NCI-H1105 treated with DMSO at 0.1 percent for 48 hours (cell line): ENCODE data around the gene POM121L2.

Source experiments
- DNase-seq: peaks from one replicate; lab custom pipeline; 2025; lab: John Stamatoyannopoulos, UW

The POM121L2 gene

DNA sequence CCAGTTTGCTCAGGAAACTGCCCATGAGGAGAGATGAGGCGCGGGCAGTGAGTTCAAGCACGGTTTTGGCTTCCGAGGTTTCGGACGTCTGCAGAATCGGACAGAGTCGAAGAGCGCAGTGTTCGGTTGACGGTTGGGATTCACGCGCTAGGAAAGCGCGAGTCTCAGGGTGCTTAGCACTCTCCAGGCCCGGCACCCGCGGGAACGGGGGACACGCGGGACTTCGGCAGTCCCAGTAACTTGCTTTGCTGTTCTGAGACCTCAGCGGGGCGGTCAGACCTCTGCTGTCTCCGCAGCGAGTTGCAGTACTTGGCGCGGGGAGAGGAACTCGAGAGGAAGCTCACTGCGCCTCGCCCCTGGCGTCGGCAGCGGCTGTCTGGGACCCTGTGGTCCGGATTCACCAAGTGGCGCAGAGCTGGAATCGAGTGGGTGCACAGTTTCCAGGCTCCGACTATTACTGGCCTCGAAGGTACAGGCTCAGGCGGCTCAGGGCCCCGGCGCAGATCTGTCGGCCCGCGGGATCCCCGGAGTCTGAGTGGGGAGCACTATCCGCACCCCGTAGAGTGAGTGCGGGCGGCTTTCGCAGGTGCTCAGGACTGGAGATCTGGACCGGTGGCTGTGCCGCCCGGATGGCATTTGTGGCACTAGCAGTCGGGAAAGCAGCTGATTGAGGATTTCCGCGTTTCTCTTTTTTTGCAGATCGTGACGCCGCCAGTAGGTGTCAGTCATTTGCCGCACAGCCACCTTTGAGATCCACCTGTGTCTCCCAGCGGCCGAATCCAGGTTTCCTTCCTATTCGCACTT is at the start of gene POM121L2:
Gene POM121L2, minus strand, starts transcription at position 128 of the 804 bp plus-strand sequence. Its CDS starts 103 bp downstream, at position 25.
- DNase-seq = no peak

DNA sequence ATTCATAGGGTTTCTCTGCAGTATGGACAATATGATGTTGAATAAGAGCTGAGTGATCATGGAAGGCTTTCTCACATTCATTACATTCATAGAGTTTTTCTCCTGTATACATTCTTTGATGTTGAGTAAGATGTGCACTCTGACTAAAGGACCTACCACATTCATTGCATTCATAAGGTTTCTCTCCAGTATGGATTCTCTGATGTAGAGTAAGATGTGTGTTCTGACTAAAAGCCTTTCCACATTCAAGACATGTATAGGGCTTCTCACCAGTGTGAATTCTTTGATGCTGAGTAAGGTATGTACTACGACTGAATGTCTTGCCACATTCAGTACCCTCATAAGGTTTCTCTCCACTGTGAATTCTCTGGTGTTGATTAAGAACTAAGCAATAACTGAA is 47.2 kb upstream of the POM121L2 start:
- DNase-seq = no peak

DNA sequence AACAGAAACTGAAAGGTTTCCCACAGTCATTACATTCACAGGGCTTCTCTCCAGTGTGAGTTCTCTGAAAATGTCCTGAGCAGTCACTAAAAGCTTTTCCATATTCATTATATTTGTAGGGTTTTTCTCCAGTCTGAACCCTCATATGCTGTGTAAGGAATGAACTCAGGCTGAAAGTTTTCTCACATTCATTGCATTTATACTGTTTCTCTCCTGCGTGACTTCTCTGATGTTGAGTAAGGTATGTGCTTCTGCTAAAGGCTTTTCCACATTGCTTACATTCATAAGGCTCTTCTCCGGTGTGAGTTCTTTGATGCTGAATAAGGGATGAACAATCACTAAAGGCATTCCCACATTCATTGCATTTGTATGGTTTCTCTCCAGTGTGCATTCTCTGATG is 46.7 kb upstream of the POM121L2 start:
- DNase-seq = no peak

DNA sequence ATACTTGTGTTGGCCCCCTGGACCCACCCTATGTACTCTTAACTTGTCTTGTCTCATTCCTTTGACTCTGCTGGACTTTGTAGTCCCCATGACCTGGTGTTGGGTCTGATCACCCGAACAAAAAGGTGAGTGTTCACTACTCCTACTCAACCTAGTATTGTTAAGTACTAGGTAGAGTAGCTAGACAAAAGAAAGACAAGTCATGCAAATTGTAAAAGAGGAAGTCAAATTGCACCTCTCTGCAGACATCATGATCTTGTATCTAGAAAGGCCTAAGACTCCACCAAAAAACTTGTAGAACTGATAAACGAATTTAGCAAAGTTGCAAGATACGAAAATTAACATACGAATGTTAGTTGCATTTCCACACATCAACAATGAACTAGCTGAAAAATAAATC is 40.8 kb upstream of the POM121L2 start:
- no peak for DNase-seq

DNA sequence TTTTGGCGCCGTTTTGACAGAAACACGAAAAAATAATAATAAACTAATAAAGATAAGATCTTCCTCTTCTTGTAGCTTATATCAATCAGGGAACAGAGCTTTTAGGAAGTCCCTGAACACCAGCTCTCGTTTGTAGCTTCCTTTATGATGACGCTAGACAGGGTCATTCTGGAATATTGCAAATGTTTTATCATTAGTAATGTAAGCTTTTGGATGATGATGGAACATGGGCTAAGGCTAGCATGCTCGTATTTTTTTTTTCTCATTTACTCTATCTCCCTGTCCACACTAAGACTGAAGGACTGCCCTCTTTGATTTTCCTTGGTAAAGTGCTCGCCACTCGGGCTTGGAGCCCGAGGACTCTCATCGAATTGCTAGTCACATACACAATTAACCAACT is 22.1 kb upstream of the POM121L2 start:
- DNase-seq = no peak

DNA sequence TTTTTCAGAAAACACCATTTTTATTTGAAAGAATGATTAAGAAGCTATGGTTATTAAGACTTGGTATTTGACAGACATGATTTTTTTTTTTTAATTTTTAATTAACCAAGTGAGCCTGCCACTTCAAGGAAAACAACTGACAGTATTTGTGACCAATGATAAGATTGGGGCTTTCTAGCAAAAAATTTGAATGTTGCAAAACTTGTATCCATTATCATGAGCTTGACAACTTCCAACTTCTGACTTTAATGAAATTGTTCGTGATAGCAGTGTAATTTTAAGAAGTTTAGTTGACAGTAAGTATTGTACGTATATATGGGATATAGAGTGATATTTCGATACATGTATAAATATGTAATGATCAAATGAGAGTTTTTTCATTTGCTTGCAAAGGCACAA is 21.6 kb upstream of the POM121L2 start:
- DNase-seq = no peak

DNA sequence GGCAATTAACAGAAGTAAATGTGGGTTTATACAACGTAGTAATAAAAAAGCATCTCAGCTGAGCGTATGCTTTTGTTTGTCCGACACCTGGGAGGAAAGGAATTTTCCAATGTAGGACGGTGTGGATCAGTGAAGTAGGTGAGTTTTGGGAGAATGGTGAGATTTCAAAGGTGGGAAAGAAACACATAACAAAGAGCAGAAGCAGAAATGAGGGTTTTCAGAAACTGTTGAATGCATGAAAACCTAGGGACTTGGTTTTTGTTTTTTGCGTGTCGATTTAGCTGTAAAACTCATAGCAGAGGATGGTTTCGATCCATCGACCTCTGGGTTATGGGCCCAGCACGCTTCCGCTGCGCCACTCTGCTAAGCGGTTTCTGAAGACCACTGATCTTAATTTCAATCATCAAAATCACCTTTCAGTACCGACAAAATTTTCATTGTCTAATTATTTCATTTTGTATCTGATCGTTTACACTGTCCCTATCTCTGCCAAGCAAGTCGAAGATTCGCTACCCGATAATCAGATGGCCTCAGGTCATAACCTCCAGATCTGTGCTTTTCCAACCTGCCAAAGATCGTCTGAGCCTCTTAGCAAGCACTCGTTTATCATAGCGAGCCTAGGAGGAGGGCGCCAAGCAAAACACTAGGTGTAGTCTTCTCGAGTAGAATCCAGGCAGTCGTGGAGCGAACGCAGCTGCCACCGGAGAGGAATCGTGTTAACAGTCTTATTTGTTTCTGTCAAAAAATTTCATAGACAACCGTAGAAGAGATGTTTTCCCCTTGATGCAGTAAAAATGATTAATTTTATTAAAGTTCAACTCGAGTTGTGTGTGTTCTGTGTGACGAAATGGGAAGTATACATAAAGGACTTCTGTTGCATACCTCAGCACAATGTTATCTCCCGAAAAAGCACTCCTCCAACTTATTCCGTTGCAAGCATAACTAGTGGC is 20.9 kb upstream of the POM121L2 start:
- peak; percentile 78 for DNase-seq

DNA sequence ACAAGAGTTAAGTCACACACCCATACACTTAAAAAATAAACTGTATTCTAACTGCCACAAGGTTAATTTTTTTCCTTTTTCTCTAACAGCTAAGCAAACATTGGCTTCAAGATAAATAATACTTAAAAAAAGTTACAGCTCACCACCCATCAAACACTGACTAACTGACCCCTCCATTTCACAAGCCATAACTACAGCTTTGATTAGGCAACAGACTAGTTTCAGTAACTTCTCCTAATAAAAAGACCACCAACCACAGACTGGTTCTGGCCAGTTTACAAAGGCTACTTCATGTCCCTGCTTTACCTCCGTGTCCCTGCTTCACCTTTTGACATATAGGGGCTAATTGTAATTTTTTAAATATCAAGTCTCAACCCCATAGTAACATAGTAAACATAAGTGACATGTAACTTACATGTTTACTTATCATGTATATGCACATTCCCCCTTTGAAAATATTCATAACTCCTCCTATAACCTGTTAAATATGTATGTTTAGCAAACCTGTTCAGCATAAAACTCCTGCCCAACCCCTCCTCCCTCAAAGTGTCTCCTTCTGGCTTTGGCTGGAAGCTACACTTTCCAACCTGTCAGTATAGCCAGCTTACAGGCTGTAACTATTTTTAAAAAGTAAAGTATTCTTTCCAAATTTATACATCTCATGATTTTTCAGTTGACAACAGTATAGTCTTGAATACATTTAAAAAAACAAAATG is 15.1 kb upstream of the POM121L2 start:
- DNase-seq = no peak

DNA sequence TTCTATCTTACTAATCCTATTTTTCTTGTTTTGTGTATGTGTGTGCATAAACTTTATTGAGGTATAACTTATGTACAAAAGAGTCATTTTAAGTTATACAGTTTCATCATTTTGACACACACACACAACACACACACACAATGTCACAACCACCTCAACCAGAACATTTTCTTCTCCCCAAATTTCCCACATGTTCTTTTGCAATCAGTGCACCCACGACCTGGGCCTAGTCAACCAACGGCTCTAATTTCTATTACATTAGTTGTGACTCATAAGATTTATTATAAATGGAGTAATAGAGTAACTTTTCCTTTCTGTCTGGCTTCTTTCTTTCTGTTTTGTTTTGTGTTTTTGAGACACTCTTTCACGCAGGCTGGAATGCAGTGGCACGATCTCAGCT is 9.8 kb upstream of the POM121L2 start:
- no peak for DNase-seq

DNA sequence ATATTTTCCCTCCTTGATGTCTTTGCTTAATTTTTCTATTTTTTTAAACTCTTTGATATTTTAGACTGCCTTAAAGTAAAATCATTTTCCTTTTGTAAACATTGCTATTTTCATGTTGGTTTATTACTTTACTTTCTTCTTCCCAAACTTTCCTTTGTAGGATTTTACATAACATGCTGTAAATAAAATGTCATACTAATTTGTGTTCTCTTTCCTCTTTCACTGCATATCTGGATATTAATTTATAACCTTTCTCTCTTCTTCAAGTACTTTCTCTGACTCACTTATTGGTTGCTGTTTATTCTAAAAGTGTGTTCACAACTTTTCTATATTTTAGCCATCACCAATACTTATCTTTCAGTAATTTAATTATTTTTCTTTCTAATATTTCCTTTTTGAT is 9.3 kb upstream of the POM121L2 start:
- DNase-seq = no peak

DNA sequence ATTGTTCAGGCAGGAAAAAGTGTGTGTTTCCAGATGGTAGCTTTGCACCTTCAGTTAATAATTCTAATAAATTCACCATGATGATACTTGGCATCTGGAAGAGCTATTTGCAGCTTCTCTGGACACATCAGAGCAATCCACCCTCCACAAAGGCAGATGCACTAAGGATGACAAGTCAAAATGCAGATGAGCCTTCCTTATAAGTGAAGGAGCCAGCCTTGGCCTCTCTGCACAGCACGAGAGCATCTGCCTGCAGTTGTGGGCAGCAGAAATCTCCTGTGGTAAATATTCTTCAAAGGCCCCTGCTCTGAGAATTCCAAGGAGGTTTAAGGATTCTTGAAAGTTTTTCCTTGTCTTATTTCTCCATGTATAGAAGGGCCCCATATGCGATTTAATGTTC is 6.9 kb upstream of the POM121L2 start:
- no peak for DNase-seq

DNA sequence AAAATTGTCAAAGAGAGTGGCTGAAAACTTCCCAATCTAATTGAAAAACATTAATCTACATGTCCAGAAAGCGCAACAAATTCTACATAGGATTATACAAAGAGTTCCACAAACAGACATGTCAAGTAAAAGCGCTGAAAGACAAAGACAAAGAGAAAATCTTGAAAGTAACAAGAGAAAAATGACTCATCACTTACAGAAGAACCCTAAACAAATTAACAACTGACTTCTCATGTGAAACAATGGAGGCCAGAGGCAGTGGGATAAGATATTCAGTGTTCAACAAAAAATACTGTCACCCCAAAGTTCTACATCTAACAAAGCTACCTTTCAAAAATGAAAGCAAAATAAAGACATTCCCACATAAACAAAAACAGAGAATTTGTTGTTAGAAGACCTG is 2.0 kb upstream of the POM121L2 start:
- DNase-seq = no peak

DNA sequence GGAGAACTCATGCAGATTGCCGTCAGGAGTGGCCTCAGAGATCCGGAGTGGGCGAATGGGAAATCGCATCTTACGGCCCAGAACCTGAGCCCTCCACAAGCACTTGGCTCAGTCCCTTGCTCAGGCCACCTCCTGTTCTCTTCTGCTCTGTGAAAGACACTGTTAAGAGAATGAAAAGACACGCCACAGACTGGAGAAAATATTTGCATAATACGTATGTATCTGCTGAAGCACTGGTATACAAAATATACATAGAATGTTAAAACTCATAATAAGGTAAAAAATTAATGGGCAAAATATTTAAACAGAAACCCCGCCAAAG is 838 bp upstream of the POM121L2 start:
- no peak for DNase-seq

DNA sequence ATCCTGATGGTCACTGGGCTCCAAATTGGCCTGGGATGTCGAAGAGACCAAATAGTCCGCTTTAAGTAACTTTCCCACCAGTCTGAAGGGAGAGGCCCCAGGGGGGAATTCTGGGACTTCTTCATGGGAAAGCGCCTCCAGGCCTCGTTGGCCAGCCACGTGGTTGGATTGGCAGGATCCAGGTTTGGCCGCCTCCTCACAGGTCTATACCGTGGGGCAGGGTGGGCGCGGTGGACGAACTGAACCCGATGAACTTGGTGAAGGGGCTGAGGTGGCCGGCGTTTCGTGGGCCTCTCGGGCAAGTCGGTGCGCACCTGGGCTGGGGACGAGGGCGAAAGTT is 297 bp downstream of the POM121L2 start:
- DNase-seq = no peak

DNA sequence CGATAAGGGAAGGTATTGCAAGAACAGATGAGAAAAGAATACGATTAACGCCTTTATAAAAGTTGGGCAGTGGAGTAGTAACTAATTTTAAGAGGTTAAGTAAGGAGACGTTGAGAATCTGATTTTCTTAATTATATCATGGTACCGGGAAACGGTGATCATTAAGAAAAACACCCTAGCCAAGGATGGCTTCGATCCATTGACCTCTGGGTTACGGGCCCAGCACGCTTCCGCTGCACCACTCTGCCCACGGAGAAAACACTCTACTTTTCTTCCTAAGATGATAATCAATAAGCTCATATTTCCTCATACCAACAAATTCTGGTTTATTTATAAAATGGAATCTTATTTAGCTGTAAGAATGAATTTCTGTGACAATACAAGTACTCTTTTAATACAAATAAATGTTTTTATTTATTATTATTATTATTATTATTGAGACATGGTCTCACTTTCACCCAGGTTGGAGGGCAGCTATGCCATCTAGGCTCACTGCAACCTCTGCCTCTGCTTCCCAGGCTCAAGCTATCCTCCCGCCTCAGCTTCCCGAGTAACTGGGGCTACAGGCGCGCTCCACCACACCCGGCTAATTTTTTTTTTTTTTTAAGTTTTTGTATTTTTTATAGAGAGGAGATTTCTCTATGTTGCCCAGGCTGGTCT is 8.3 kb downstream of the POM121L2 start:
- no peak for DNase-seq

DNA sequence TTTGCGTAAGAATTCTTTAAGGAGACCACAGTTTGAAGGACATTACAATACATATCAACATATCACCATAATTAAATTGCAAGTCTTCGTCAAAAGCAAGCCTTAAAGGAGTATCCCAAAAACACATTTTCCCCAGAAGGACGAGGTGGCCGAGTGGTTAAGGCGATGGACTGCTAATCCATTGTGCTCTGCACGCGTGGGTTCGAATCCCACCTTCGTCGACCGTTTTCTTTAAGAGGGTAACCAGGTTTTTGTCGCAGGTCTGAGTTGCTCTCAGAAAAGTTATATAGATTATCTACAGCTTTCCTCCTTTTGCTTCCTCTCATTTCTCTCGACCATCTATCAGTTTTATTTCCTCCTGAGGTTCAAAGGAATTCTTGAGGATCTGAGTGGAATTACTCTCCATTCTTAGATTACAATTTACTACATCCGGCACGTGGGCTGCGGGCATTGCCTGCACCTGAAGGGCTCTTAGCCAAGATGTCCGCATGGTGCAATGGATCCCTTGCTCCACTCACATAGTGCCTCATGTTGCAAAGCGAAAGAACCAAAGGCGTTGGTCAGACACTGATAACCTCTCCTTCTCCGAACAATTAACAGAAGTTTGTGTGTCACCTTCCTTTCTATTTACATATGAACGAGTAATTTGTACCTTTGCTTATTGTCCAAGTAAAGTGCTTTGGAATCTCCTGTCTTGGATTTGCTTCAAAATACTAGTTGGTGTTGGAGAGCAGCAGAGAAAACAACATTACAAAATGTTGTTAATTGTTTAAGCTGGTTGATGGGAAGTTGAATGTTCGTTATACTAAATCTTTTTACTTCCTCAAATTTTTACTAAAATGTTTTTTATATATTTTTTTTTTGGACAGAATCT is 14.0 kb downstream of the POM121L2 start:
- no peak for DNase-seq

DNA sequence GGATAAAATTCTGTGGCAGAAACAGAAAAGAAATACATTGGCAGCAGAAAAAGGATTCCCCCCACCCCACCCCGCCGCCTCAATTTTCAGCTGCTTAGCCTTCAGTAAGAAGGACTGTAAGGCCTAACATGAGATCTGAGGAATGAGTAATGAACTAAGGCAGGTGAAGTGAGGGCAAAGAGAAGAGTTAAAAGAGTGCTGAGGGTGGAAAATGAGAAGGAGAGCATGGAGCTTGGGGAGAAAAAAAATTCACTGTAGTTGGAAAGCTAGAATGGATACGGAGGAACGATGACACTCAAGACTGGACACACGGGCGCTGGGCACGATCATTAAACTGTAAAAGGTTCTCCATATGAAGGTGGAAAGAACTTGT is 14.6 kb downstream of the POM121L2 start:
- DNase-seq = no peak

DNA sequence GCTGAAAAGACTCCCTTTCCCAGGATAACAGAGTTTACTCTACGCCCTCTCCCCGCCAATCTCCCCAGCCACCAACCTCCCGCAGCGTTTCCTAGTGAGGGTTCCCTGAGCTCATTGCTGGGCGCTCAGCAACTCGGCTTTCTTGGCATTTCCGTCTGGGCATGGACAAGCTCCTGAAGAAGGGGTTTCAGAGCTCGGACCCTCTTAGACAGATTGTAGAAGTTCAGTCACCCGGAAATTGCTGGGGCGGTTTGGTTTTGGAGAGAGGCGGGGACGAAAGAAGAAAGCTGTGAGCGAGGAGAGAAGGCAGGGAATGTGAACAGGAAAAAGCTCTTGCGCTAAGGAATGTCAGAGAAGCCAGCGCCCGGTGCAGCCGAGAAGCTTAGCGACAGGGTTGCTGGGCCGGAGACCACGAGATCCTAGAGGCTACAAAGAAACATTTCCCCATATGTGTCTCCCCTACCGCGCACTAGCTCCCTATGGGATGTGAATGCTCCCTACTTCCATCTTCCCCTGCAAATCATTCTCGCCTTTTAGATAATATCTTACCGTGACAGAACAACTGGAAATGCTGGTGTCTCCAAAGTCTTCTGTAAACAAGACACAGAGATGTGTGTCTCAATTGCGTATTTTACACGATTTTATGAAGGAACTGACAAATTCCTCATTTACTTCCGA is 15.8 kb downstream of the POM121L2 start:
- peak; percentile 18 for DNase-seq

DNA sequence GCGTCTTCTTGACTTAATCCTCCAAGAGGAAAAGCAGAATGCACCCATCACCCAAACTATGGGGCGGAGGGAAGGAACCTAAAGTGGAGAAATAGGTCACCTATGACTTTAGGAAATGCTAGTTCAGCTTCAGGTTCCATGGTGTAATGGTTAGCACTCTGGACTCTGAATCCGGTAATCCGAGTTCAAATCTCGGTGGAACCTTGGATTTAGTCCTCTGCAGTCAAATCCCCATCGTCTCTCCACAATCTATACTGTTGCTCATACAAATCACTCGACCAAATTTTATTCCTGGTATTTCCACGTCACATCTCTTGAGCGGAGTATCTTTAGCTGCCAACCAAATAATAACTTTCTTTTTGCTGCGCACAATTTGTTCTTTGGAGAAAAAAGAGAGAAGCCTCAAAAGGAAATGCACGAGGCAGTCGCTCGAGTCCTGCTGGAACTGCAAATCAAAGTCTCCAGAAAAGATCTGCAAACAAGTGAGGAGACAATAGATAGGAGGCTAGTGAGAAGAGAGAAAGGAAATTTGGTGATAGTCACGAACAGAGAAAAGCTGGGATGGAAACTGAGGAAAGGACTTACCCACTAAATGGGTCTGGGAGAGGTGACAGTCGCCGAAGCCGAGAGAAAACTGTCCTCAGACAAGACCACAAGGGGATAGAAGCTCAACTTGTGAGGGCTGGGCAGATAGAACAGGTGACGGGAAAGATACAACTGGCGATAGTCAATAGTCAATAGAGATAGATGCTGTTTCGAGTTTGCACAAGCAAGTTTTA is 16.6 kb downstream of the POM121L2 start:
- peak; percentile 82 for DNase-seq

DNA sequence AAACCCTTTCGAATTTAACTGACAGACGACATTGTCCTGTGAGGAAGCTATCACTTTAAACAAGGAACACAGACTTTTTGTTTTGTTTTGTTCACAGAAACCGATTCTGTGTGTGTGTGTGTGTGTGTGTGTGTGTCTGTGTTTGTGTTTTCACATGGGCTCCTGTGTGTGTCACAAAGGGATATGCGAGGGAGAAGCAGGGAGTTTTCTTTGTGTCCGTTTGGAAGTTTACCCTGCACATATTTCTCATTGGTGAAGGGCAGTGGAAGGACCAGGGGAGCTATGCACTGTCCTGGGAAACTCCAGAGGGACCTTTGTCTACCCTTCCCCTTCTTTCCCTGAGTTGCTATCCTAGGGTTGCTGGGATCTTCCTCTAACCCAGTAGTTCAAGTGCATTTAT is 17.7 kb downstream of the POM121L2 start:
- peak; percentile 49 for DNase-seq
